ENCODE data around the gene RYR2.

DNA sequence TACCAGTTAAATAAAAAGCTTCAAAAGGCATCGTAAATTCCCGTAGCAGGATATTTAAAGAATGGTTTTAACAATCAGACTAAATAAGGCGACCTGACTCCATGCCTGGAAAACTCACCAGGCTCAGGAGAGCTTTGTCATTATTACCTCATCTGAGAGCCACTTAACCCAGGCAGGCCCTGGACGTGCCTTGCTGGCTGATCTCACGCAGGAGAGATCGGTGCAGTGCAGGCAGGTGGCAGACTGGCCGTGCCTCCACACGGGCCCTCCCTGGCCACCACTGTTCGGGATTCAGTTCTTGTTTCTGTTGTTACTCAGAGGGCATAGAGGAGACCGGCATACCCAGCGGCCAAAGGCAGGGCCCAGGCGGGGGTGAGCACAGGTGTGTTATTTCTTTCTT, 44.1 kb upstream of the RYR2 start:
- TF ChIP-seq, protein P1, sequence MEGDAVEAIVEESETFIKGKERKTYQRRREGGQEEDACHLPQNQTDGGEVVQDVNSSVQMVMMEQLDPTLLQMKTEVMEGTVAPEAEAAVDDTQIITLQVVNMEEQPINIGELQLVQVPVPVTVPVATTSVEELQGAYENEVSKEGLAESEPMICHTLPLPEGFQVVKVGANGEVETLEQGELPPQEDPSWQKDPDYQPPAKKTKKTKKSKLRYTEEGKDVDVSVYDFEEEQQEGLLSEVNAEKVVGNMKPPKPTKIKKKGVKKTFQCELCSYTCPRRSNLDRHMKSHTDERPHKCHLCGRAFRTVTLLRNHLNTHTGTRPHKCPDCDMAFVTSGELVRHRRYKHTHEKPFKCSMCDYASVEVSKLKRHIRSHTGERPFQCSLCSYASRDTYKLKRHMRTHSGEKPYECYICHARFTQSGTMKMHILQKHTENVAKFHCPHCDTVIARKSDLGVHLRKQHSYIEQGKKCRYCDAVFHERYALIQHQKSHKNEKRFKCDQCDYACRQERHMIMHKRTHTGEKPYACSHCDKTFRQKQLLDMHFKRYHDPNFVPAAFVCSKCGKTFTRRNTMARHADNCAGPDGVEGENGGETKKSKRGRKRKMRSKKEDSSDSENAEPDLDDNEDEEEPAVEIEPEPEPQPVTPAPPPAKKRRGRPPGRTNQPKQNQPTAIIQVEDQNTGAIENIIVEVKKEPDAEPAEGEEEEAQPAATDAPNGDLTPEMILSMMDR (IDR thresholded peaks at IDR 0.05; ENCODE audit: low read length), result no peak
- TF ChIP-seq EZH2 (IDR thresholded peaks at IDR 0.05; ENCODE audit: borderline replicate concordance, low read length), result no peak
